Neural progenitor cell (in vitro differentiated cells): ENCODE results near the gene LCORL.

Experiments used
- CTCF ChIP-seq: fragments of 200-600 bp; sonication (generic); IDR thresholded peaks from 2 replicates; pipeline ENCODE4 v1.5.1; 2017; ENCODE audit warnings: antibody characterized with exemption, mild to moderate bottlenecking
- EZH2 ChIP-seq: fragments of 200-600 bp; sonication (generic); IDR thresholded peaks from 2 replicates; pipeline ENCODE4 v1.6.1; 2017; ENCODE audit warnings: antibody characterized with exemption, mild to moderate bottlenecking, moderate library complexity

- TF ChIP-seq EZH2 (no peak), CTCF (no peak)
These were observed 65.3 kb downstream of the LCORL start for GRCh38 chr4:17956245-17956644.
